ENCODE measurements around the gene GJC1.

The GJC1 gene

DNA sequence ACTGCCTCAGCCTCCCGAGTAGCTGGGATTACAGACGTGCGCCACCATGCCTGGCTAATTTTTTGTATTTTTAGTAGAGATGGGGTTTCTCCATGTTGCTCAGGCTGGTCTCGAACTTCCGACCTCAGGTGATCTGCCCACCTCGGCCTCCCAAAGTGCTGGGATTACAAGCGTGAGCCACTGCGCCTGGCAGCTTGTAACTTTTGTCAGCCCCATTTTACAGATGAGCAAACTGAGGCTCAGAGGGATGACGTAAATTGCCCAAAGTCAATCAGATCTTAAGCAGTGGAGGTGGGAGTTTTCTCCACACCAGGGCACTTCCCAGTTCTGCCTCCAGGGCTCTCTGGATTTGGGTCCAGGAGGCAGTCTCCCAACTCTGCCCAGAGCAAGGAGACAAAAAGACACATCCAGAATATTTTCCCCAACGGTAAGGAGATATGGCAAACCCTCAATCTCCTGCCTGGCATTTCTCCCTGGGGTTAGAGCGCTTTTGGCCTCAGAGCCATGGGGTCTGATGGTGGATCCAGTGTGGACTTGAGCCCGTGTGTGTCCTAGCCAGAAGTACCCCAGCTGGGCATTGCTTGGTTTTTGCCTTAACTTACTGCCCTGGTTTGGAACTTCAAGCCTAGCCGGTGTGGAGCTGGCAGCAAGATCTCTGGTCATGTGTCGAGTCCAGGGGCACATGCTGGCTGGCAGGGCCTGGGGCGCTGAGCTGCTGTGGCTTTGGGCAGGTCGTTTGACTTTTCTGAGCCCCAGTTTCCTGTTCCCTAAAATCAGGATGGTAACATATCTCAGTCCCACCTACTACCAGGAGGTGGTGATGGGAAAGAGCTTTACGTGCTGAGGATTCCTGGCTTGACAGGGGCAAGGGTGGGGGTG, 67.9 kb downstream of the GJC1 start:
- H3K4me1 ChIP-seq (ENCODE audit: insufficient read depth, poor library complexity, severe bottlenecking) = no peaks in the 10 kb centered on the region
- H3K27me3 ChIP-seq (ENCODE audit: insufficient read depth, poor library complexity, severe bottlenecking) = peaks cover 26% of the 10 kb centered on the region
- H3K36me3 ChIP-seq (ENCODE audit: low read depth) = no peaks in the 10 kb centered on the region
- TF ChIP-seq, protein P1, sequence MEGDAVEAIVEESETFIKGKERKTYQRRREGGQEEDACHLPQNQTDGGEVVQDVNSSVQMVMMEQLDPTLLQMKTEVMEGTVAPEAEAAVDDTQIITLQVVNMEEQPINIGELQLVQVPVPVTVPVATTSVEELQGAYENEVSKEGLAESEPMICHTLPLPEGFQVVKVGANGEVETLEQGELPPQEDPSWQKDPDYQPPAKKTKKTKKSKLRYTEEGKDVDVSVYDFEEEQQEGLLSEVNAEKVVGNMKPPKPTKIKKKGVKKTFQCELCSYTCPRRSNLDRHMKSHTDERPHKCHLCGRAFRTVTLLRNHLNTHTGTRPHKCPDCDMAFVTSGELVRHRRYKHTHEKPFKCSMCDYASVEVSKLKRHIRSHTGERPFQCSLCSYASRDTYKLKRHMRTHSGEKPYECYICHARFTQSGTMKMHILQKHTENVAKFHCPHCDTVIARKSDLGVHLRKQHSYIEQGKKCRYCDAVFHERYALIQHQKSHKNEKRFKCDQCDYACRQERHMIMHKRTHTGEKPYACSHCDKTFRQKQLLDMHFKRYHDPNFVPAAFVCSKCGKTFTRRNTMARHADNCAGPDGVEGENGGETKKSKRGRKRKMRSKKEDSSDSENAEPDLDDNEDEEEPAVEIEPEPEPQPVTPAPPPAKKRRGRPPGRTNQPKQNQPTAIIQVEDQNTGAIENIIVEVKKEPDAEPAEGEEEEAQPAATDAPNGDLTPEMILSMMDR (IDR thresholded peaks at IDR 0.05; ENCODE audit: poor library complexity, severe bottlenecking) = no peak
- no peak for ATAC-seq (ENCODE audit: low read depth)
- H3K27ac ChIP-seq (ENCODE audit: poor library complexity, severe bottlenecking) = no peak overlapping the region
- H3K9me3 ChIP-seq (ENCODE audit: severe bottlenecking) = no peaks in the 10 kb centered on the region
- H3K4me3 ChIP-seq (ENCODE audit: severe bottlenecking) = no peak overlapping the region
- no peak for DNase-seq (ENCODE audit: low spot score)

DNA sequence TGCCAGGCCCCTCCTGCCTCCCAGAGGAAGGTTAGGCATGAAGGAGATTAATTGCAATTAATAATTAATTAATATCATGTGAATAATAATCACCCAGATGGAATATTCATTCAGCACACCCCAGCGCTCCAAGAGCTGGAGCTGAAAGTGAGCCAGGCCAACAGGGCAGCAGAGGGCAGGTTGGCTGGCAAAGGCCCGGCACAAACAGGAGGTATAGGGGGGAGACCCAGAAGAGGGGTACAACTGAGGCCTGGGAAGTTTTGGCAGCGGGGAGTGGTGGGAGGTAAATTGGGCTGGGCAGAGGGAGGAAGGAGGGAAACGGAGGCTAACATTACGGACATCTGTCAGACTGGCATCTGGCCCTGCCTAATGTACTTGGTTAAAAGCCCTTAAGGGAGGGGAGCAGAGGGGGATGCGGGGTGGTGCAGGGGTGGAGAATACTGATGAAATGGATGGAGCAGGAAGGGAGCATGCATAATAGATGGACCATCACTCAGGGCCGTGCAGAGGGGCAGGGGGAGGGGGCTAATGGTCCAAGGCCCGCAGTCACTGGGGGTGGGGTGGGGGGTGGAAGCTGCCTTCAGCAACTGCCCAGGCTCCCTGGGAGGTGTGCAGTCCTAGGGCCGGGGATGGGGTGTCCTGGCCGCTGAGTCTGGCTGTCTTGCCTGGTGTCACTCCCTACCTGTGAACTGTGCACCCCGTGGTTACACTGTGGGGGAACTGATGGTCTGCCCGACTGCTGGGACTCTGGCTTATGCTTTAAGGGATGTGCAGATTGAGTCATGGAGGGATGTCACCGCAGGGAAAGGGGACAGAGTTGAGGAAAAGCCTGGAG, 69.4 kb downstream of the GJC1 start:
- Histone ChIP-seq H3K36me3 (ENCODE audit: low read depth) (no peaks in the 10 kb centered on the region), H3K4me3 (ENCODE audit: severe bottlenecking) (no peak overlapping the region), H3K27me3 (ENCODE audit: insufficient read depth, poor library complexity, severe bottlenecking) (peaks cover 26% of the 10 kb centered on the region), H3K27ac (ENCODE audit: poor library complexity, severe bottlenecking) (no peak overlapping the region), H3K4me1 (ENCODE audit: insufficient read depth, poor library complexity, severe bottlenecking) (no peaks in the 10 kb centered on the region), H3K9me3 (ENCODE audit: severe bottlenecking) (no peaks in the 10 kb centered on the region)
- DNase-seq (ENCODE audit: low spot score) = no peak
- ATAC-seq (ENCODE audit: low read depth) = no peak
- TF ChIP-seq, protein P1 (IDR thresholded peaks at IDR 0.05; ENCODE audit: poor library complexity, severe bottlenecking) = no peak

DNA sequence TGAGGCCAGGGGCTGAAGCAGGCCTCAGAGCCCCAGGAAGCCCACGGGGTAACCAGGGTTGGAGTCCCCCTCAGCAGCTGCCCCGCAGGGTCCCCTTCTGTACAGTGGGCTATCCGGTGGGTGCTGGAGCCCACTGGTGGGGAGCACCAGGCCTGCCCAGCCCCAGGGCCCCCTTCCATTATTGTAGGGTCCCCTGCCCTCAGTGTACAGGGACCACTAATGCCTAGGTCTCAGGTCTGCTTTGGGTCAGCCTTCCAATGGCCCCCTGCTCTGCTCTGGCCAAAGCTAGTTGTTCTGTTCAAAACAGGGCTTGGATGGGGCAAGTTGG, 70.2 kb downstream of the GJC1 start:
- H3K36me3 ChIP-seq (ENCODE audit: low read depth) = no peaks in the 10 kb centered on the region
- ATAC-seq (ENCODE audit: low read depth) (no peak), DNase-seq (ENCODE audit: low spot score) (no peak)
- TF ChIP-seq, protein P1 (IDR thresholded peaks at IDR 0.05; ENCODE audit: poor library complexity, severe bottlenecking) = no peak
- H3K4me1 ChIP-seq (ENCODE audit: insufficient read depth, poor library complexity, severe bottlenecking) = no peaks in the 10 kb centered on the region
- peaks cover 26% of the 10 kb centered on the region for H3K27me3 ChIP-seq (ENCODE audit: insufficient read depth, poor library complexity, severe bottlenecking)
- no peaks in the 10 kb centered on the region for H3K9me3 ChIP-seq (ENCODE audit: severe bottlenecking)
- H3K4me3 ChIP-seq (ENCODE audit: severe bottlenecking) = no peak overlapping the region
- no peak overlapping the region for H3K27ac ChIP-seq (ENCODE audit: poor library complexity, severe bottlenecking)

DNA sequence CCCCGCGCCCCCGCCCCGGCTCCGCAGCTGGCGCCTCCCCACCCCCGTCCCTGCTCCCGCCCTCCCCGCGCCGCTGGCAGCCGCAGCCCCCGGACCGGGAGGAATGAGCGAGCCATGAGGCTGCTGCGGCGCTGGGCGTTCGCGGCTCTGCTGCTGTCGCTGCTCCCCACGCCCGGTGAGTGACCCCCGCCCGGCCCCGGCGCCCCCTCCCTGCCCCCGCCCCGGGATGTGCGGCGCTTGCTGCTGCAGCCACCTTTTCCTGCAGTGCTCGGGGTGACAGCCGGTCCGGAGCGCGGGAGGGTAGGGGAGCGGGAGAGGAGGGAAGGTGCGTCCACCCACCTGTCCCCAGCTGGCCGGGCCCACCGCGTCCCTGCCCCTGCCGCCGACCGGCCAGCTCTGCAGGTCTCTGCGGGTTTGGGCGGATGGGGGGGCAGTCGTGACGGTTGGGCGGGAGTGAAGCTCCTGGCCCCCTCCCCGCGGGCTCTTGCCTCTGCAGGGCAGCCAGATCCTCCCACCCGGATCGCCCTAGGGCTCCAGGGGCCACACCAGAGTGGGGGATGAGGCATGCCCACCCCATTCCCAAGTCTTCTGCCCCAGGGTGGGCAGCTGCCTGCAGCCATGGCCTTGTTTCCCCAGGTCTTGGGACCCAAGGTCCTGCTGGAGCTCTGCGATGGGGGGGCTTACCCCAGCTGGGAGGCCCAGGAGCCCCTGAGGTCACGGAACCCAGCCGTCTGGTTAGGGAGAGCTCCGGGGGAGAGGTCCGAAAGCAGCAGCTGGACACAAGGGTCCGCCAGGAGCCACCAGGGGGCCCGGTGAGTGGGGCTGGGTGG, 70.8 kb downstream of the GJC1 start:
- Histone ChIP-seq H3K4me1 (ENCODE audit: insufficient read depth, poor library complexity, severe bottlenecking) (no peaks in the 10 kb centered on the region), H3K36me3 (ENCODE audit: low read depth) (no peaks in the 10 kb centered on the region), H3K27ac (ENCODE audit: poor library complexity, severe bottlenecking) (no peak overlapping the region), H3K27me3 (ENCODE audit: insufficient read depth, poor library complexity, severe bottlenecking) (peaks cover 26% of the 10 kb centered on the region), H3K4me3 (ENCODE audit: severe bottlenecking) (peak overlapping the region; percentile 24), H3K9me3 (ENCODE audit: severe bottlenecking) (no peaks in the 10 kb centered on the region)
- TF ChIP-seq, protein P1 (IDR thresholded peaks at IDR 0.05; ENCODE audit: poor library complexity, severe bottlenecking) = no peak
- DNase-seq (ENCODE audit: low spot score) (peak; percentile 61), ATAC-seq (ENCODE audit: low read depth) (peak; percentile 22; the same call in 1 of the 3 replicates)

Data from RWPE2 (cell line).